Smooth muscle cell (in vitro differentiated cells): ENCODE measurements around the gene CFL1. TPM values are rescaled to one million over a fixed set of nuclear protein-coding genes. Genes with fewer than 3 reads are reported as not detected.
A peak's percentile ranks its signal among the peaks of the same experiment; 100 is the strongest.

Experiments
- DNase-seq: peaks from one replicate; lab custom pipeline; 2025; ENCODE audit not compliant: unreplicated experiment; lab: John Stamatoyannopoulos, UW
- H2AFZ ChIP-seq: fragments of 200-600 bp; sonication (generic); 2 replicates; pipeline ENCODE4 v1.6.0; 2016; ENCODE audit warnings: antibody characterized with exemption, low read depth, mild to moderate bottlenecking
- H3F3A ChIP-seq: fragments of 200-600 bp; sonication (generic); 2 replicates; pipeline ENCODE4 v1.6.0; 2017; ENCODE audit warnings: antibody characterized with exemption, low read depth
- H3K27ac ChIP-seq: fragments of 200-600 bp; sonication (generic); 2 replicates; pipeline ENCODE4 v1.5.1; 2016; ENCODE audit warnings: low read depth, mild to moderate bottlenecking
- H3K27me3 ChIP-seq: fragments of 200-600 bp; sonication (generic); 2 replicates; pipeline ENCODE4 v1.6.1; 2016; ENCODE audit warnings: low read depth, mild to moderate bottlenecking
- H3K36me3 ChIP-seq: fragments of 200-600 bp; sonication (generic); 2 replicates; pipeline ENCODE4 v1.5.1; 2016; ENCODE audit warnings: low read depth
- H3K4me1 ChIP-seq: fragments of 200-600 bp; sonication (generic); 2 replicates; pipeline ENCODE4 v1.5.1; 2016; ENCODE audit warnings: low read depth
- H3K4me2 ChIP-seq: fragments of 200-600 bp; sonication (generic); 2 replicates; pipeline ENCODE4 v1.6.0; 2016; ENCODE audit warnings: mild to moderate bottlenecking
- H3K4me3 ChIP-seq: fragments of 200-600 bp; sonication (generic); 2 replicates; pipeline ENCODE4 v1.5.1; 2016; ENCODE audit warnings: mild to moderate bottlenecking
- H3K79me2 ChIP-seq: fragments of 200-600 bp; sonication (generic); 2 replicates; pipeline ENCODE4 v1.6.0; 2016; ENCODE audit warnings: low read depth, mild to moderate bottlenecking
- H3K9ac ChIP-seq: fragments of 200-600 bp; sonication (generic); 2 replicates; pipeline ENCODE4 v1.6.0; 2016; ENCODE audit warnings: low read depth
- H3K9me3 ChIP-seq: fragments of 200-600 bp; sonication (generic); replicated peaks from 2 replicates; pipeline ENCODE4 v1.5.1; 2016; ENCODE audit warnings: low read depth
- H4K20me1 ChIP-seq: fragments of 200-600 bp; sonication (generic); 2 replicates; pipeline ENCODE4 v1.6.0; 2016; ENCODE audit warnings: low read depth
- CTCF ChIP-seq: fragments of 200-600 bp; sonication (generic); IDR thresholded peaks from 2 replicates; pipeline ENCODE4 v1.5.1; 2017; ENCODE audit warnings: borderline replicate concordance, mild to moderate bottlenecking, antibody characterized with exemption; ENCODE audit not compliant: insufficient read depth, poor library complexity, severe bottlenecking
- WGBS: methylation state at CpG from one replicate; pipeline ENCODE4 v1.1.7; 2016; ENCODE audit warnings: low lambda C conversion rate; 5-methylcytosine and 5-hydroxymethylcytosine counted together
- polyA plus RNA-seq: library from polyadenylated mRNA; unstranded; fragments of >200 nt; fragmentation: Nextera tagmentation; extraction: Ambion mirVana; gene quantifications from 2 replicates; pipeline ENCODE4 v1.2.1, GENCODE V29; 2016
- total RNA-seq: library from RNA; depleted of rRNA; stranded (reverse); fragments of >200 nt; gene quantifications from 2 replicates; pipeline ENCODE4 v1.2.3, GENCODE V29; 2014

The CFL1 gene
- 1,233 and 1,255 TPM in 2 replicates for total RNA-seq
- 3,052 and 3,080 TPM in 2 replicates for polyA plus RNA-seq

- peaks cover 10% of the 10 kb centered on the region for H3K36me3 ChIP-seq
- peak; percentile 92 for DNase-seq
- TF ChIP-seq CTCF, result no peak
These were observed at the start of gene CFL1 for GRCh38 chr11:65857853-65858680. CFL1 (minus strand) TSS chr11:65858180; CDS start chr11:65858099, 81 bp downstream.

GRCh38 chr11:65906602-65907001 lies 48.6 kb upstream of the CFL1 start:
- Histone ChIP-seq H3K4me1 (peaks cover 17% of the 10 kb centered on the region), H3K27me3 (no peaks in the 10 kb centered on the region), H3K4me2 (no peak overlapping the region), H3K9ac (no peak overlapping the region), H3K79me2 (no peaks in the 10 kb centered on the region), H4K20me1 (no peaks in the 10 kb centered on the region), H3K9me3 (no peaks in the 10 kb centered on the region), H3F3A (peaks cover 8% of the 10 kb centered on the region), H2AFZ (no peak overlapping the region), H3K27ac (no peak overlapping the region), H3K4me3 (no peak overlapping the region), H3K36me3 (no peaks in the 10 kb centered on the region)
- no peak for DNase-seq
- TF ChIP-seq CTCF, result no peak
- 43% methylated on average over 5 of the region's 5 CpGs for WGBS

More at GRCh38 chr11:65857853-65858680, at the start of gene CFL1:
- peak within 1 kb of the TSS; percentile 84 for H3K9ac ChIP-seq
- under 1% methylated on average over 53 of the region's 92 CpGs for WGBS
- no peak within 1 kb of the TSS for H2AFZ ChIP-seq
- H3K79me2 ChIP-seq, result peaks cover 71% of the 10 kb centered on the region
- peaks cover 45% of the 10 kb centered on the region for H3F3A ChIP-seq
- H3K4me3 ChIP-seq, result peak within 1 kb of the TSS; percentile 96
- H3K4me1 ChIP-seq, result peaks cover 16% of the 10 kb centered on the region
- peaks cover 48% of the 10 kb centered on the region for H4K20me1 ChIP-seq
- H3K9me3 ChIP-seq, result no peaks in the 10 kb centered on the region
- peak within 1 kb of the TSS; percentile 96 for H3K4me2 ChIP-seq
- no peaks in the 10 kb centered on the region for H3K27me3 ChIP-seq
- peak within 1 kb of the TSS; percentile 83 for H3K27ac ChIP-seq

- Histone ChIP-seq H3K4me3 (no peak overlapping the region), H3K79me2 (peaks cover 9% of the 10 kb centered on the region), H2AFZ (no peak overlapping the region), H3K9me3 (no peaks in the 10 kb centered on the region), H3F3A (peaks cover 26% of the 10 kb centered on the region), H4K20me1 (peaks cover 5% of the 10 kb centered on the region), H3K4me1 (peaks cover 25% of the 10 kb centered on the region), H3K9ac (peak overlapping the region; percentile 56), H3K36me3 (no peaks in the 10 kb centered on the region), H3K27me3 (no peaks in the 10 kb centered on the region), H3K4me2 (peak overlapping the region; percentile 62), H3K27ac (peak overlapping the region; percentile 82)
- 80% methylated on average over 8 of the region's 8 CpGs for WGBS
- DNase-seq, result no peak
- no peak for TF ChIP-seq CTCF
These were observed 45.7 kb upstream of the CFL1 start for GRCh38 chr11:65903715-65904114.
